Keratinocyte (primary cell): ENCODE measurements around the gene SELENOP. TPM values are rescaled to one million over a fixed set of nuclear protein-coding genes. Genes with fewer than 3 reads are reported as not detected.

Experiments used
- DNase-seq: peaks from one replicate; pipeline ENCODE4 v3.0.0-alpha.2; 2011; ENCODE audit warnings: low read depth, missing footprints, low spot score
- FAIRE-seq: peaks from 2 replicates; lab custom pipeline; 2011; peaks lifted over from hg19 to GRCh38; lab: Jason Lieb, UNC
- H2AFZ ChIP-seq: 2 replicates; pipeline ENCODE4 v1.6.0; 2012; ENCODE audit warnings: low read length, control low read depth, inconsistent platforms; ENCODE audit not compliant: control insufficient read depth
- H3K27ac ChIP-seq: 2 replicates; pipeline ENCODE4 v1.5.1; 2011; ENCODE audit warnings: low read length; ENCODE audit not compliant: control insufficient read depth, insufficient read depth
- H3K27me3 ChIP-seq: 3 replicates; pipeline ENCODE4 v1.6.0; 2011; ENCODE audit warnings: low read length; ENCODE audit not compliant: control insufficient read depth, insufficient read depth; ENCODE audit errors: extremely low read depth
- H3K36me3 ChIP-seq, 2 experiments: 2 replicates in 1 of 2; 3 replicates in 1 of 2; pipeline ENCODE4 v1.5.1; 2011; ENCODE audit warnings: low read length in 2 of 2, mild to moderate bottlenecking in 1 of 2; ENCODE audit not compliant: control insufficient read depth in 2 of 2, insufficient read depth in 2 of 2; ENCODE audit errors: extremely low read depth in 1 of 2
- H3K4me1 ChIP-seq: 3 replicates; pipeline ENCODE4 v1.5.1; 2011; ENCODE audit warnings: low read length; ENCODE audit not compliant: control insufficient read depth, insufficient read depth; ENCODE audit errors: extremely low read depth
- H3K4me2 ChIP-seq: 3 replicates; pipeline ENCODE4 v1.6.0; 2011; ENCODE audit warnings: low read depth, low read length; ENCODE audit not compliant: control insufficient read depth, insufficient read depth; ENCODE audit errors: extremely low read depth
- H3K4me3 ChIP-seq, 3 experiments: fragments of 200-600 bp in 1 of 3; sonication (generic) in 1 of 3; 2 replicates in 2 of 3; 3 replicates in 1 of 3; pipeline ENCODE4 v1.5.1; 2011 to 2016; ENCODE audit warnings: low read length in 3 of 3, mild to moderate bottlenecking in 3 of 3, control low read depth in 2 of 3, inconsistent platforms in 1 of 3, low read depth in 1 of 3, mixed read lengths in 1 of 3, mixed run types in 1 of 3, moderate library complexity in 1 of 3; ENCODE audit not compliant: control insufficient read depth in 2 of 3, insufficient read depth in 2 of 3; ENCODE audit errors: extremely low read depth in 1 of 3
- H3K79me2 ChIP-seq: 2 replicates; pipeline ENCODE4 v1.6.0; 2012; ENCODE audit warnings: low read length; ENCODE audit not compliant: control insufficient read depth, insufficient read depth
- H3K9ac ChIP-seq: 3 replicates; pipeline ENCODE4 v1.6.0; 2011; ENCODE audit warnings: low read length; ENCODE audit not compliant: control insufficient read depth, insufficient read depth; ENCODE audit errors: extremely low read depth
- H3K9me1 ChIP-seq: 3 replicates; pipeline ENCODE4 v1.6.0; 2011; ENCODE audit warnings: low read length; ENCODE audit not compliant: control insufficient read depth, insufficient read depth; ENCODE audit errors: extremely low read depth
- H3K9me3 ChIP-seq: 2 replicates; pipeline ENCODE4 v1.5.1; 2012; ENCODE audit warnings: low read depth, low read length; ENCODE audit not compliant: control insufficient read depth
- H4K20me1 ChIP-seq: 3 replicates; pipeline ENCODE4 v1.6.0; 2011; ENCODE audit warnings: low read length; ENCODE audit not compliant: control insufficient read depth, insufficient read depth; ENCODE audit errors: extremely low read depth
- EZH2 ChIP-seq: IDR thresholded peaks from one replicate; pipeline ENCODE4 v1.6.1; 2012; ENCODE audit warnings: inconsistent platforms, mild to moderate bottlenecking, low read length, moderate library complexity
- dilution Hi-C: fragments of 300-500 bp; cut with MboI; formaldehyde crosslinking; loops from one replicate; pipeline ENCODE4 v1.7.0; 2020; ENCODE audit warnings: low sequenced_read_pairs; ENCODE audit not compliant: extremely low pct_ligation_motif_present
- polyA plus RNA-seq, 5 experiments: library from polyadenylated mRNA; depleted of rRNA in 3 of 5; stranded (reverse) in 3 of 5; stranded (forward) in 1 of 5; unstranded in 1 of 5; fragments of >200 nt; gene quantifications; 1 replicate in 1 of 5; 2 replicates in 3 of 5; 3 replicates in 1 of 5; pipeline versions ENCODE4 v1.2.1 to v1.2.3, GENCODE V29; 2011 to 2012; ENCODE audit warnings: missing spikeins in 2 of 5, low read depth in 1 of 5, low replicate concordance in 1 of 5
- TF ChIP-seq, protein P1 (sequence below), 3 experiments: IDR thresholded peaks in 1 of 3; conservative IDR thresholded peaks in 1 of 3; optimal IDR thresholded peaks in 1 of 3; 2 replicates in 2 of 3; 3 replicates in 1 of 3; pipeline versions ENCODE3 to v1.5.1; 2011; ENCODE audit warnings: low read length in 3 of 3, mild to moderate bottlenecking in 3 of 3, moderate library complexity in 2 of 3, control low read depth in 1 of 3, inconsistent platforms in 1 of 3; ENCODE audit not compliant: insufficient read depth in 2 of 3; ENCODE audit errors: extremely low read depth in 1 of 3

SELENOP gene
- polyA plus RNA-seq, 1 donor (not counting 4 experiments of a cell fraction or from before 2014, with no cell fraction given): 10.4 TPM

DNA sequence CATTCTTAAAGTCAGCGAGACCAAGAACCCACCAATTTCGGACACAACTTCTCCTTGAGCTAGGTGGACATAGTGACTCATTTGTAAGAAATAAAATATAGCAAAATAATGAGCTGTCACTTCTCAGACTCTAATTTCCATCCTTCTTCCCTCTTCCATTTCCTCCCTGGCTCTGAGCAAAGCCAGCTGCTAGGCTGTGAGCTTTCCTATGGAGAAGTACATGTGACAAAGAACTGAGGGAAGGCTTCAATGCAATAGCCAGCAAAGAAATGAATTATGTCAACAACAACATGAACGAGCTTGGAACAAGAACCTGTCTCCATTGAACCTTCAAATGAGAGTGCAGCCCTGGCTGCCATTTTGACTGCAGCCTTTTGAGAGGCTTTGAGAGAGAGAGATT is 25.9 kb upstream of the SELENOP start:
- no peak overlapping the region for H3K27ac ChIP-seq

DNA sequence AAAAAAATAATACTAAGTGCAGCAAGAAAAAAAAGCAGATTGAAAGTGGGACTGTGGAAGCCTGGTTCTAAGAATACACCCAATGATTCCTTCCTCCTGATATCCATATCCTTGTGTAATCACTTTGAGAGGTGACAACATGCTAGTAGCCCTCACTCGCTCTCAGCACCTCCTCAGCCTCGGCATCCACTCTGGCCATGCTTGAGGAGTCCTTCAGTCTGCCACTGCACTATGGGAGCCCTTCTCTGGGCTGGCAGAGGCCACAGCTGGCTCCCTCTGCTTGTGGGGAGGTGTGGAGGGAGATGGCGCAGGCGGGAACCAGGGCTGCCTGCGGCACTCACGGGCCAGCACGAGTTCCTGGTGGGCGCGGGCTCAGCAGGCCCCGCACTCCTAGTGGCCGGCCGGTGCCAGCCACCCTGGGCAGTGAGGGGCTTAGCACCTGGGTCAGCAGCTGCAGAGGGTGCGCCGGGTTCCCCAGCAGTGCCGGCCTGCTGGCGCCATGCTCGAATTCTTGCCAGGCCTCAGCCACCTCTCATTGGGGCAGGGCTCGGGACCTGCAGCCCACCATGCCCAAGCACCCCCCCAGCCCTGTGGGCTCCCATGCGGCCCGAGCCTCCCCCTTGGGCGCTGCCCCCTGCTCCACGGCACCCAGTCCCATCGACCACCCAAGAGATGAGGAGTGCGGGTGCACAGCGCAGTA is 24.5 kb upstream of the SELENOP start:
- Histone ChIP-seq H3K9ac (no peak overlapping the region), H2AFZ (no peak overlapping the region), H3K36me3 (no peaks in the 10 kb centered on the region), H3K79me2 (no peaks in the 10 kb centered on the region), H3K4me2 (no peak overlapping the region), H3K4me1 (no peaks in the 10 kb centered on the region), H3K27ac (no peak overlapping the region), H3K27me3 (no peaks in the 10 kb centered on the region), H3K4me3 (no peak overlapping the region), H3K9me1 (no peaks in the 10 kb centered on the region), H3K9me3 (no peaks in the 10 kb centered on the region), H4K20me1 (no peaks in the 10 kb centered on the region)
- no peak for TF ChIP-seq EZH2
- TF ChIP-seq, protein P1, sequence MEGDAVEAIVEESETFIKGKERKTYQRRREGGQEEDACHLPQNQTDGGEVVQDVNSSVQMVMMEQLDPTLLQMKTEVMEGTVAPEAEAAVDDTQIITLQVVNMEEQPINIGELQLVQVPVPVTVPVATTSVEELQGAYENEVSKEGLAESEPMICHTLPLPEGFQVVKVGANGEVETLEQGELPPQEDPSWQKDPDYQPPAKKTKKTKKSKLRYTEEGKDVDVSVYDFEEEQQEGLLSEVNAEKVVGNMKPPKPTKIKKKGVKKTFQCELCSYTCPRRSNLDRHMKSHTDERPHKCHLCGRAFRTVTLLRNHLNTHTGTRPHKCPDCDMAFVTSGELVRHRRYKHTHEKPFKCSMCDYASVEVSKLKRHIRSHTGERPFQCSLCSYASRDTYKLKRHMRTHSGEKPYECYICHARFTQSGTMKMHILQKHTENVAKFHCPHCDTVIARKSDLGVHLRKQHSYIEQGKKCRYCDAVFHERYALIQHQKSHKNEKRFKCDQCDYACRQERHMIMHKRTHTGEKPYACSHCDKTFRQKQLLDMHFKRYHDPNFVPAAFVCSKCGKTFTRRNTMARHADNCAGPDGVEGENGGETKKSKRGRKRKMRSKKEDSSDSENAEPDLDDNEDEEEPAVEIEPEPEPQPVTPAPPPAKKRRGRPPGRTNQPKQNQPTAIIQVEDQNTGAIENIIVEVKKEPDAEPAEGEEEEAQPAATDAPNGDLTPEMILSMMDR (optimal IDR thresholded peaks at IDR 0.05 in 1 of 3, IDR thresholded peaks at IDR 0.05 in 1 of 3, conservative IDR thresholded peaks at IDR 0.05 in 1 of 3; ENCODE audit: extremely low read depth in 1 of 3, insufficient read depth in 2 of 3, low read length in 3 of 3): no peak
- DNase-seq (no peak), FAIRE-seq (no peak)
- dilution Hi-C loops: no loop called here

More for the DNA sequence above, 25.9 kb upstream of the SELENOP start:
- no peak overlapping the region for H3K9ac ChIP-seq
- dilution Hi-C loops: no loop called here
- no peaks in the 10 kb centered on the region for H3K9me3 ChIP-seq
- no peaks in the 10 kb centered on the region for H3K4me1 ChIP-seq
- H3K4me2 ChIP-seq: no peak overlapping the region
- TF ChIP-seq EZH2: no peak
- TF ChIP-seq, protein P1 (optimal IDR thresholded peaks at IDR 0.05 in 1 of 3, IDR thresholded peaks at IDR 0.05 in 1 of 3, conservative IDR thresholded peaks at IDR 0.05 in 1 of 3; ENCODE audit: extremely low read depth in 1 of 3, insufficient read depth in 2 of 3, low read length in 3 of 3): no peak
- H3K27me3 ChIP-seq: no peaks in the 10 kb centered on the region
- H3K36me3 ChIP-seq: no peaks in the 10 kb centered on the region
- H4K20me1 ChIP-seq: no peaks in the 10 kb centered on the region
- DNase-seq (no peak), FAIRE-seq (no peak)
- no peaks in the 10 kb centered on the region for H3K79me2 ChIP-seq
- no peak overlapping the region for H3K4me3 ChIP-seq
- no peak overlapping the region for H2AFZ ChIP-seq
- no peaks in the 10 kb centered on the region for H3K9me1 ChIP-seq
